ENCODE results near the gene CEBPG.

The CEBPG gene

DNA sequence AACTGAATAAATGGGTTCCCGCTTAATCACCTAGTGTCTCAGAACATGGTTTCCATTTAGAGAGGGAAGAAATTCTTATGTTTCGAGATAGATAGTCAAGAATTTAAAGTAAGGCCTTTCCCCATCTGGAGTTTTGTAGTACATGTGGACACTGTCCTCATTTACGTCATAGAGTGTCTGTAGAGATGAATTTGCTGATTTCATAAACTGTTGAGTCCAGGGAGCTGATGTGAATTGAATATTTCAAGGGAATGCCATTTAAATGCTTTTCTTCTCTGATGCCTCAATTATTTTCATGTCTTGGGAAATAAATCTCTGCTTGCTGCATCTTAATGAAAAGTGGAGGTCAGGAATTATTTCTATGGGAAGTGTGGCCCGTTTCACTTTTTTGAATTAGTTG lies 9.5 kb downstream of the CEBPG start:
- no peak for DNase-seq (ENCODE audit: low spot score)

DNA sequence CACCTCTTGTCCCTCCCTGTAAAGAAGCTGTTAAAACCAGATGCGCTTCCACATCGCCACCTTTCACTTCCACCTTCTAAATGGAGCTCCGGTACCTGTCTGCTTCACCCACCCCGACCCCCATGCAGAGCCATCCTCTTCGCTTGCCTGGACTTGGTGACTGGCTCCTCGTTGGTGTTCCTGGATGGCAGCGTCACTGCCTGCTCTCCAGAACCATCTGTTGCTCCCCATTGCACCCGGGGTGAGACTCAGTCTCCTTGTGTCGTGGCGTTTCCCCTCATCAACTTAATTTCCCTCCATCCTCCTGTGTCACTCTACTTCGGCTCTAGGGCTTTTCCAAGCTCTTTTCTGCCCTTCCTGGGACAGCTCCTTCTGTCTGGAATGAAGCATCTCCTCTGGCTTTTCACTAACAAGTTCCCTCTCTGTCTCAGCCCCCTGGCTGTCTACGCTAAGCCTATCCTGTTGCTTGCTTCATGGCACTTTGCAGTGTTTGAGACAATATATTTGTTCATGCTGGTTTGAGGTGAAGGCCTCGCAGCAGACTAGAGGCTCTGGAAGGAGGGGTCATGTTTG lies 10.3 kb downstream of the CEBPG start:
- DNase-seq (ENCODE audit: low spot score): no peak

DNA sequence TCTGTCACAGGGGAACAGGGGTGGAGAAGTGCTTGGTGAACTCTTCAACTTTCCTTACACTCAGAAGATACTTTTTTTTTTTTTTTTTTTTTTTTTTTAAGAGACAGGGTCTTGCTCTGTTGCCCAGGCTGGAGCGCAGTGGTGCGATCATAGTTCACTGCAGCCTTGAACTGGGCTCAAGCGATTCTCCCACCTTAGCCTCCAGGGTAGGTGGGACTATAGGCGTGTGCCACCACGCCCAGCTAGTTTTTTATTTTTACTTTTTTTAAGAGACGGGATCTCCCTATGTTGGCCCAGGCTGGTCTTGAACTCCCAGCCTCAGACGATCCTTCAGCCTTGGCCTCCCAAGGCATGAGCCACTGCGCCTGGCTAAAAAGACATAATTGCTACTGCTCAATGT lies 11.5 kb downstream of the CEBPG start:
- DNase-seq (ENCODE audit: low spot score): no peak

DNA sequence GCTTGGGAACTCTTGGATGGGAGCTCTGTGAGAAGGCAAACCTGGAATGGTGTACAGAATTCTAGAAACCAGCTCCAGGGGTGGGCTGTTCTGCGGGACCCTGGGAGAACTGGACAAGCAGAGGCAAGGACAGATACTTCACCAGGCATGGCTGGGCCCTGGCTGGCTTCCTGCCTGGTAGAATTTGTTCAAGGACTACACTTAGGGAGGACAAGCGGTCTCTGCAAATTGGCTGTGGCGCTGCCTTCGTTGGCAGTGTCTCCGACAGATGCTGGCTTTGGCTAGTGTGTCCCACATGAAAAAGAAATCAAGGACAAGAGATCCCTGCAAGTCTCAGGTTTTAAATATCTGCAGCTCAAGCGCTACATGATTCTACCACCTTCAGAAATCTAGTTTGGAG lies 12.4 kb downstream of the CEBPG start:
- DNase-seq (ENCODE audit: low spot score): no peak

DNA sequence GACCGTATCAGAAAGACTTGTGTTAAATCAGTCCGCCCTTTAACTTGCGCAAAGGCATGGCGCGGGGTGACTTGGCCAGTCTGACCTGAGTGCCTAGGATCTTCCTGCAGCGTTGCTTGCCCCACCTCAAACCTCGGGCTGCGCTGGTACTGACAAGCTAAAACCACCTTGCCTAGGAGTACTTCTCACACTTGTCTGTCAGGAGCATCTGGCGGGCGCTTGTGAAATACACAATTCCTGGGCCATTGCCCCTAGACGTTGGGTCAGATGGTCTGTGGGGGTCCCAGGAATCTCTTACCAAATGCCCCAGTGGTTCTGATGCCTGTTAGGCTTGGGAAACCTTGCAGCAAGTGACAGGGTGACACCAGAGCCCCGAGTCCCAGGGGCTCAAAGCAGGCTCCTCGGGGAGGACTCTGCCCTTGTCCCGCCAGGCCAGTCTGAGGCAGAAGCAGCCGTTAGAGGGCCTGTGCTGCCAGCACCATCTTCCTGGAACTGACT lies 12.9 kb downstream of the CEBPG start:
- no peak for DNase-seq (ENCODE audit: low spot score)

DNA sequence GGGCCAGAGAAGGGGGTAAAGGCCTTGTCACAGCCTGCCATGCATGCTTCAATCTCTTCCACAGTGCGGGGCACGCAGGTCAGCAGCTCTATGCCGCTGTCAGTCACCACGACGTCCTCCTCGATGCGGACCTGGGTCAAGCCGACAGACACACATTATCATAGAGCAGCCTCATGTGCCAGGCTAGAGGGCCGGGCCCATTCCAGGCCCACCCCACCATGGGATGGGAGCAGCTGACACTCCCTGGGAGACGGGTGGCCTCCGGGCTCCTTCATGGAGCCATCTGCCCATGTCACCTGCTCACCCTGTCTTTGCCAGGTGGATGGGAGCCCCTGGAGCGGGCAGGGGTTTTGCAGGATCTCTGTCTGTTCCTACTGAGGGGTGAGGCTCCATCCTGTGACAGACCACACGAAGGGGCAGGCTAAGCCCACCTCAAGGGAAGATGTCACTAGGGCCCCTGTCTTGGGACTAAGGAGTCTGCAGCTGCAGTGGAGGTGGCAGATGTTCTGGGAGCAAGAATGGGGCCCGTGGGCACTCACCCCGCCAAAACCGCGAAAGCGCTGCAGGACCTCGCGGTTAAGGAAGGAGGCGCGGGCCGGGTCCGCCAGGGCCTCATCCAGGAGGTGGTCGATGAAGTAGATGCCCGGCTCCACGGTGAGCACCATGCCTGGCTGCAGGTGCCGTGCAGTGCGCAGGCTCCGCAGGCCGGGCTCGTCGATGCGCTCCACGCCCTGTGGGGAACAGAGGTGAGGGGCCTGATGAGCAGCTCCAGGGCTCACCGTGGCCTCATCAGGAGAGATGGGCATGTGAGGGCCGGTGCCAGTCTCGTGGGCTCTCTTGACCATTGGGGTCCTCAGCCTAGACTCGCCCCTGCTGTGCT lies 14.1 kb downstream of the CEBPG start:
- DNase-seq (ENCODE audit: low spot score): no peak

DNA sequence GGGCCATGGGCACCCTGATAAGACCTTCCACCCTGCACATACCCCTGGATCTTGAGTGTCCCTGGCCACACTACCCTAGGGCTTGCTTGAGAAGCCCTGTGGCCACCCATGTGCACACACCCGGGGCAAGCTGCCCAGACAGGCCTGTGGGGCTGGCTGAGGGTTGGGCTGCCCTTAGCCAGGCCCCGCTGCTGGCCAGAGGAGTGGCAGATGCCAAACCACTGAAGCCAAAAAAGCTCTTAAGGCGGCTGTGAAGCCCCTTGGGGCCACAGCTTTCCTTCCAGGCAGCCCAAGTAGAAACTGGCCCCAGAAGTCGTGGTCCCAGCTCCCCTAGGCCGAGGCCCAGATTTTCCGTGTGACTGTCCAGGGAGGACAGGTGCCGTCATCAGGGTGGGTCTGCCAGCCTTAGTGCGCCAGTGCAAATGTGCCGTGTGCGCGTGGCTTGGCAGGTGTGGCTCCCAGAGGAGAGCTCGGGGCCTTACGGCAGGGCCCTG lies 14.8 kb downstream of the CEBPG start:
- no peak for DNase-seq (ENCODE audit: low spot score)

DNA sequence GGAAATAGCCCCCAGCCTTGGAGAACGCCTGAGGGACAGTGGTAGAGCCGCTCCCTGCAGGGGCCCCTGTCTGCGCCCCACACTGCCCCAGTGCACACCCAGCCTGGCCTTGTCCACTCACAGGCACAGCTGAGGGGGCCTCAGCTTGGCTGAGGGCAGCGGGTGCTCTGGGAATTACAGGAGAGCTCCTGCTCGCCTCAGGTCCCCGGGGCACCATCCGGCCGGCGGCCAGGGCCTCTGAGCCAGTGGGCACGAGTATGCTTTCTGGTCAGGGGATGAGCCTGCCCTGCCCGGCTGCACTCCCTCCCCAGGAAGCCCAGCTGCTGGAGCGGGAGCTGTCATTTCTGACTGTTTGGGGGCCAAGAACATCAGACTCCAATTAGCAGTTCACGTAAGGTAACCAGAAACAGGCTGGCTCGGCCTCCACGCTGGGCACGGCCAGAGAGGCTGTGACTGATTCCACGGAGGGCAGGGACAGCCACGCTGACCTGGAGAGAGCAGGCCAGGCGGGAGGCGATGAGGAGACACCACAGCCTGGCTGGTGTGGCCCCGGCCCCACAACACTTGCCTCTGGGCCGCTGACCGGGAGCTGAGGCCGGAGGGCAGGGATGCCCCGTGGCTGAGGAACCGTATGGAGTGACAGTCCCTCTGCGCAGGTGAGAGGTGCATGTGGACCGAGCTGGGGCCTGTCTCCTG lies 15.4 kb downstream of the CEBPG start:
- DNase-seq (ENCODE audit: low spot score): no peak

DNA sequence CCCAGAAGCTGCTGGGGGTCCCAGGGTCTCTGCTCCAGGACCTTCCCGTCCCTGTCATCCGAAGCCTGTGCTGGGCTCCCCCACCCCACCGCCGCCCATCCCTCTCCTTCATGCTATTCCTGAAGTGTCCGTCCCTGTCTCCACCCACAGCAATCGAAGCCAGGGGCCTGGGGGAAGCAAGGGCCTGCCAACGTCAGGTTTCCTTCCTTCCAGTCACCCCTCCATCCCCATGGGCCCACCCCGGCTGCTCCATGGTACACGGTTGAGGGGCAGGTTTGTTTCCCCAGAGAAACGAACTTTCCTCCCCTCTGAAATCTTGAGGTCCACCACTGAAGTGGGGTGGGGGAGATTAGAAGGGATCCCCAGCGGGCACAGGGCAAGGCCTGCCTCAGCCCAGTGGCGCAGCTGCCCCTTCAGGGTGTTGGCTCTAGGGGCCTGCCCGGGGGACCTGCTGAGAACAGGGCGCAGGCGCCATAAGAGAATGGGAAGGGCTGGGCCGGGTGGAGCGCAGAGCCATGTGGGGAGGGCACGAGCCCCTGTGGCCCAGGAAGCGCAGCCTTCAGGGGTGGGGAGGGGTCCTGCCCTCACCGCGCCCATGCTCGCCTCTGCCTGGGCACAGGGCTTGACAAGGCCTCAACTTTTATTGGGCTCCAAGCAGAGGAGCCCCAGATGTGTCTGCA lies 16.1 kb downstream of the CEBPG start:
- no peak for DNase-seq (ENCODE audit: low spot score)

DNA sequence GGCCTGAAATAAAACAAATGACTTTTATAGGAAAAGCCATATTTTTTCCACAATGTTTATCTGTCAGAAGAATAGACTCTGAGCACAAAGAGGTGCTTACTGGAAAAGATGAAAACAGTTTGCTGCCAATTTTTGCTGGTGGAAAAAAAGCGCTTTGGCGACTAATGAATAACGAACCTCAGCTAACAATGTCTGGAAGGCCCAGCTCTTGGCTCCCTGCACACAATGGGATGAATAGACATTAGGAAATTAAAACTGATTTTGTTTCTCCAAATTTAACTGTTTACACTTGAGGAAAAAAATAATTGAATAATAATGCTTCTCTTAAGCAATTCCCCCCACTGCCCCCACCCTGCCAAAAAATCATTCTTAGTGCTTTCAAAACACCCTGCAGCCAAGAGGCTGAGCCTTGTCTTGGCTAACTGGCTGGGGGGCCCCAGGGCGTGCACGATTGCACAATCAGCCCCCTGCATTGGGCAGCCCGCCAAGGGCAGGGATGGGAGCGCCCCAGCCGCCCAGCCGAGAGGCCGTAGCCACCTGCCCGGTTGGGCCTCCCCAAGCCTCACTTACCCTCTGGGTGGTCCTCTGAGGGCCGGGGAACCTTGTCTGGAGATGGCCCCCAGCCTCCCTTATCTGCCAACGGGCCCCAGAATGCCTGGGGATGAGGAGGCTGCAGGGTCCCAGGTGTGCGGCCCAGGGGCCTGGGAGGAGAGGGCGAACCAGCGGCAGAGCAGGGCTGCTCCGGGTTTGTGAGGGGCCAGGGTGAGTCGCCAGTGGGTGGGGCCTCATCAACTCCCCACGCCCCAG lies 16.8 kb downstream of the CEBPG start:
- DNase-seq (ENCODE audit: low spot score): no peak

DNA sequence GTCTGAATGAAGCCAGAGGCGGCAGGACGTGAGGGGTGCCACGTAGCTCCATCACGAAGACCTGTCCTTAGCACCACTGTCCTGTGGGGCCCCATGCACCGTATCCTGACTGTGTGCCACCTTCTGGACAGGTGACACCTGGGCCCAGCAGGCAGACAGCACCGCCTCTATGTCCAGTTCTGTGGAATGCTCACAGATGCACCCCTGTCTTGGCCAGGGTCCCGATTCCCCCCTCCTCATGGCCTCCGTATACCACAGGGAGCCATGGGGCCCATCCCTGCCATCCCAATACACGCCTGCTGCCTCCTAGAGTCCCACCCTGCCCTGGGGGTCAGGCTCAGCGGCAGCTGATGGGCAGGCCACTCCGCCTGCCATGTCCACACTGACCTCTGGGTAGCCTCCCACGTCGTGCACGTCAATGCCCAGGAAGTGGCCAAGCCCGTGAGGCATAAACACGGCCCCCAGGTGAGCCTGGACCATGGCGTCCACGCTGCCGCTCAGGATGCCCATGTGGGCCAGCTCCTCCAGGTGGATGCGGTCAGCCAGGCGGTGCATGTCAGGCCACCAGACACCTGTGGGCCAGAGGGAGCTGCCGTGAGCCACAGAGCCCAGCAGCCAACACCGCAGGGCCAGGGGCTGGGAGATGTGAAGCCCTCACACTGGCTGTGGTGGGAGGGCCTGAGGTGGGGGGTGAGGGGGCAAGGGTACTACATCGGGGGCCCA lies 17.6 kb downstream of the CEBPG start:
- DNase-seq (ENCODE audit: low spot score): no peak

DNA sequence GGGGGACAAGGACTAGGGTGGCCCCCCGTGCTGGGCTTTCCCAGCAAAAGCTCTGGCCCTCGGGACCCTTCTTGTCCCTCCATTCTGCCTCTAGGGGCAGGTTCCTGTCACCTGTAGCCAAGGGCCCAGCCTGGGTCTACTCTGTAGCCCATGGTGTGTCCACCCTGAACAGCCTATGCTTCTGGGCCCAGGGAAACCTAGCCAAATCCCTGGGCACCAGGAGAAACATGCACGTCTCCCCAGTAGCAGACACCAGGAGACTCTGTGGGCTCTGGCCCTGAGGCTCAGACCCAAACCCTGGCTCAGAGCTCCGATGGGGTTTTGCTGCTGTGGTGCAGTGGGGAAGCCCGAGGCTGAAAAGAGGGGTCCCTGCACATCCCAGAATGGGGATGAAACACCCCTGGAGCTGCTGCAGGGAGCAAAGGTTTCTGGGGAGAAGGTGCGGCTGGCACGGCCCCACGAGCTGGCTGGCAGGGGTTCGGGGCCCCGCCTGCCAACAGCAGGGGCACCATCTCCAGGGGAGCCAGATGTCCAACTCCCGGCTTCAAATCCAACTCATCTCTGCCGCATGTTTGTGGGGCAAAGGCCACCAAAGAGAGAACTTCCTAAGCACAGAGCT lies 18.2 kb downstream of the CEBPG start:
- no peak for DNase-seq (ENCODE audit: low spot score)

DNA sequence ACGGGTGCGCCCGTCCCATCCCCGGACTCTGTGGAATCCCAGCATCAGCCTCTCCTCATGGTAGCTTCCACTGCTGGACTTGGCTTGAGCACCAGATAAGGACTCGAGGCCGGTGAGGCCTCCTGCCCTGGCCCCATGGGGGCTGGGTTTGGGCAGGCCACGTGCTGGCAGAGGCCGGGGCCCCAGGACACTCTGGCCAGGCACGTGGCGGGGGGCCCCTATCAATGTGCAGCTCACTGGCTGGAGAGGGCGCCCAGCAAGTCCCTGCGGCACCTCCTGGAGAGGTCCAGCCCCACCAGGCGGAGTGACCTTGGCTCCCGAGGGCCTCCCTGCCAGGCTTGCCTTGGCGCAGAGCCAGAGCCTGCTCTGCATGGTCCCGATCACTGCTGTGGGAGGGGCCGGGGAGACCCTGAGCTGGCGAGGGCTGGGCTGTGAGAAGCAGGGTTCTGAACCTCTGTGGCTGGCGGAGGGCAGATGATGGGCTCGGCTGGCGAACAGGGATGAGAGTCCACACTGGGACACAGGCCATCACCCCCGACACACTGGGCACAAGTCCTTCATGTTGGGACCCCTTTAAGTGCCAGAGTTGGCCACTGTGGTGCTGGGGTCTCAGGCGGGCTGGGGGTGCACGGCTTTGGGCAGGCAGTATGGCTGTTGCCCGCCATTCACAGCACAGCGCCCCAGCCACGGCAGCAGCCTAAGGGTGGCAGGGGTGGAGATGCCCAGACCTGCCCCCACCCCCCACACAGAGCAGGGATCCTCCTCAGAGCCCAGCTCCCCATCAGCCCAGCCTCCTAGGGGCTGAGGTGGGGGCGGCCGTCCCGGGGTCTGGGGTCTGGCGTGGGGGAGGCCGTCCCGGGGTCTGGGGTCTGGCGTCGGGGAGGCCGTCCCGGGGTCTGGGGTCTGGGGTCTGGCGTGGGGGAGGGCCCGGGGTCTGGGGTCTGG lies 19.1 kb downstream of the CEBPG start:
- DNase-seq (ENCODE audit: low spot score): peak; percentile 99

DNA sequence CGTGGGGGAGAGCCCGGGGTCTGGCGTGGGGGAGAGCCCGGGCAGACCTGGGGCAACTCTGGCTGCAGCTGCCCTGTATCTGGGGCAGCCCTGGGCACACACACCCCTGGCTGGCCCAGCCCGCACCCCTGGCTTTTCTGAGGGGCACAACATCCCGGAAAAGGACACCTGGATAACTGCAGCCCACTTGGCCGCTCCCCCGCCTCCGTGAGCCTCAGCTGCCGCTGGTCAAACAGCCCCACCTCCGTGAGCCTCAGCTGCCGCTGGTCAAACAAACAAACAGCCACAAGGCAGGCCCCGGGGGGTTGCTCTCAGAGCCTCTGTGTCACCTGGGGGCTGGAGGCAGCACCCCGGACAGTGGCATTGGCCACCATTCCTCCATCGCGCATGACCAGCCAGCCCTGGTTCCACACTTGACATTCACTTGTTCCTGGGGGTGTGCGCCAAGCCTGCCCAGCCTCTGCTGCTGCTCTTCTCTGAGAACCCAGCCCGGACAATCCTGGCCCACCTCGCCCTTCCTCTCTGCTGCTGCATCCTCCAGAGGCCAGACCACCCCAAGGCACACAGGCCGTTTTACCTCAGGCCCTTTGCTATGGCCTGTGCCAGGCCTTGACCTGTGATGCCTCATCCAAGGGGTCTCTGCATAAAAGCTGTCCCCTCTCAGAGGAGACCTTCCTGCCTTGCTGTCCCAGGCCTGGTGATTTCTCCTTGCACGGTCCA lies 19.9 kb downstream of the CEBPG start:
- peak; percentile 72 for DNase-seq (ENCODE audit: low spot score)

DNA sequence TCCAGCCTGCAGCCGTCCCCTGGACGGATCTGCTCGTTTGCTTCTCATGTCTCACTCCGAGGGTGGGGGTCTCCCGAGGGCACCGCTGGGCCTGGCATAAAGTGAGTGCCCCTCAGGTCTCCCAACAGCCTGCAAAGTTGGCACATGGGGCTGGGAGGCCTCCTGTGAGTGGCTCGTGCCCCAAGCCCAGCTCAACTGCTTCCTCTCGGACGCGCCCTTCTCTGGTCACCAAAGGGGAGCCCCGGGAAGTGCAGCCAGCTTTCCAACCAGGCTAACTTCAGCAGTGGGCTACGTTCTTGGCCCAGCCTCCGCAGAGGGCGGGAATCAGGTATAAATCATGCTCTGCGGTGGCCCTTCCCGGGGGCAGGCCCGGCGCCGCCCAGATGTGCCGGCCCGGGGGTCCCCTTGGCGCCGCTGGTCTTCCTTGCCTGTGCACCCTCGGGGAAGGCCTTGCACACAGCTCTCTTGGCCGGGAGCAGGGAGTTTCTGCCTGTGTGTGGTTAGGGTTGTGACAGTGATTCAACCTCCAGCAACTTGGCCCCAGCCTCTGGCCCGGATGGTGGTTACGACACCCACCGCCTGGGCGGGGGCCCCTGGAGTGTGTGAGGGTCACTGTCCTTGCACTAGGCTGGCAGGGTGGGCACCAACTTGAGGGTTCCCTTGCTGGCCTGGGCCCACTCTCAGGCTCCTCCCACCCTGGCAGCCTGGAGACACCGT lies 20.7 kb downstream of the CEBPG start:
- peak; percentile 76 for DNase-seq (ENCODE audit: low spot score)

DNA sequence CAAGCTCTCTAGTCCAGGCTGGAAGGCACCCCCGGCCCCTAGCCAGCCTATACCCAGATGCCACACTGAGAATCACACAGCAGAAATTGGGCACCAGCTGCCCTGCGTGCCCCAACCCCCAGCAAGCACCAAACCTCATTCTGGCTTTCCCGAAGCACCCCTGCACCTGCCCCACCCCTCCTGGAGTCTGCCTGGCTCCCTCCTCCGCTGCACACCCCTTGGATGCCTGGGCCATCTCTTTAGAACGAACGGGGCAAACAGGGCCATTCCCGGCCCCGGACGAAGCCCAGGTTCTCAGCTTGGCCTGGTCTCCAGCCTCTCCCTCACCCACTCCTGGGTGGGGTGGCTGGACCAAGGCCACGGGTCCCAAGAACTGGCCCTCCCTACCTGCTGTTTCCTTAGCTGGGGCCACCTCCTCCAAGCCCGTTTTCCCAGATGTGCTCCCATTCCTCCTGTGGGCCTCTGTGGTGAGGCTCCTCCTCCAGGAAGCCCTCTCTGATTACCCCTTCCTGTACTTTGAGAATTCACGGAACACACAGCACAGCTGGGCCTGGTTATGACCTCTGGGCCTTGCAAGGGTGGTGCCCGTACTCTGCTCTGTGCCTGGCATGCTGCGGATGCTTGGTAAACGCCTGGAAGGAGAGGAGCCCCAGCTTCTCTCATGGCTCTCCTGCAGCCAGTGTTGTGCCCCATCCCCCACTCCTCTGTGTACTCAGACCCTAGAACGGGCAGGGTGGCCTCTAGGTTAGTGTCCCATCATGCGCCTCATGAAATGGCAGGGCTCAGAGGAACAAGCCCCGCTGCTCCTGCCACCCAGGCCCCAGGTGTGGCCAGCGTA lies 21.4 kb downstream of the CEBPG start:
- no peak for DNase-seq (ENCODE audit: low spot score)

Measured in HuH-7 (cell line).